ENCODE measurements around the gene CD300H.
"Not testable (repeated sequence)": the region's sequence is repeated elsewhere in the genome, so short reads cannot be mapped to it uniquely, and the experiment has no call there.

Gene CD300H

GRCh38 chr17:74584292-74585060 is 17.2 kb upstream of the CD300H start:
- no peak for DNase-seq

DNA sequence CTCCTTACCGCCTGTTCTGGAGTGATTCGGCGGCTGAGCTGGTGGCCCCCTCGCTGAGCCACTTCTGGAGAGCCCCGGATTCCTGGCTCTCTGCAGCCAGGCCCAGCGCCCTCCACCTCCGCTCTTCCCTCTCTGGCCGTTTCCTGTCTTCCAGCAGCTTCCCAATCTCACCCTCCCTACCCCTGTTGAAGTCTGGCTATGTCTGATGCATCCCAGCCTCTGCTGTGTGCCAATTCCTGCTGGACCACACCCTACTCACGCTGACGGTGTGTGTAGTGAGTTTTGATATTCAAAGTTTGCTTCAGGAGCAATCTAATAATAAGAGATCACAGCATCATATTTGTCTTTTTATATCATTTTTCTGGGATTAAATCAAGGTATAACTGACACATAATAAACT is 15.3 kb upstream of the CD300H start:
- no peak for DNase-seq

DNA sequence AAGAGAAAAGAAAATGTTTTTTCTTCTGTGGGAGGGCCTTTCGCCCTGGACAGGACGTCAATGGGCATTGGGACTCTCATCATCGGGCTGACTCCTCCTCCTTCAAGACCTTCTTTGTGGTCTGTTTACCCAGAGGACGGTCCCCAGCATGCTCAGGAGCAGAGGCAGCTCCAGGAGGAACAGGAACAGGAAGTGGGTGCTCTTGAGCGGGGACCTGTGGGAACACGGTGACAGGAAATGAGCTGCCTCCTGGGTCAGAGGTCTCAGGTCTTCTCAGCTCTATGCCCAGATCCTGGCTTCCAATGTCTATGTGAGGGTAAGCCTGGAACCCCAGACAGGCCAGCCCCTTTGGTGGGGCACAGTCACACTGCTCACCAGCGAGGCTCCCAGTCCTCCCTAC is 12.6 kb upstream of the CD300H start:
- no peak for DNase-seq

GRCh38 chr17:74578979-74579378 is 11.7 kb upstream of the CD300H start:
- no peak for DNase-seq

GRCh38 chr17:74574489-74575142 is 7.3 kb upstream of the CD300H start:
- no peak for DNase-seq

DNA sequence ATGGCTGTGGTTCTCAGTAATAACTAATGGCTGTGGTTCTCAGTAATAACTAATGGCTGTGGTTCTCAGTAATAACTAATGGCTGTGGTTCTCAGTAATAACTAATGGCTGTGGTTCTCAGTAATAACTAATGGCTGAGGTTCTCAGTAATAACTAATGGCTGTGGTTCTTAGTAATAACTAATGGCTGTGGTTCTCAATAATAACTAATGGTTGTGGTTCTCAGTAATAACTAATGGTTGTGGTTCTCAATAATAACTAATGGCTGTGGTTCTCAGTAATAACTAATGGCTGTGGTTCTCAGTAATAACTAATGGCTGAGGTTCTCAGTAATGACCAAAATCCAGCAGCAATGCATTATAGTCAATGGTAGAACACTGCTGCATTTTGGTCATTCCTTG is 6.3 kb upstream of the CD300H start:
- not testable (repeated sequence) for DNase-seq

- no peak for DNase-seq
These were observed 5.9 kb upstream of the CD300H start for GRCh38 chr17:74573169-74573568.

DNA sequence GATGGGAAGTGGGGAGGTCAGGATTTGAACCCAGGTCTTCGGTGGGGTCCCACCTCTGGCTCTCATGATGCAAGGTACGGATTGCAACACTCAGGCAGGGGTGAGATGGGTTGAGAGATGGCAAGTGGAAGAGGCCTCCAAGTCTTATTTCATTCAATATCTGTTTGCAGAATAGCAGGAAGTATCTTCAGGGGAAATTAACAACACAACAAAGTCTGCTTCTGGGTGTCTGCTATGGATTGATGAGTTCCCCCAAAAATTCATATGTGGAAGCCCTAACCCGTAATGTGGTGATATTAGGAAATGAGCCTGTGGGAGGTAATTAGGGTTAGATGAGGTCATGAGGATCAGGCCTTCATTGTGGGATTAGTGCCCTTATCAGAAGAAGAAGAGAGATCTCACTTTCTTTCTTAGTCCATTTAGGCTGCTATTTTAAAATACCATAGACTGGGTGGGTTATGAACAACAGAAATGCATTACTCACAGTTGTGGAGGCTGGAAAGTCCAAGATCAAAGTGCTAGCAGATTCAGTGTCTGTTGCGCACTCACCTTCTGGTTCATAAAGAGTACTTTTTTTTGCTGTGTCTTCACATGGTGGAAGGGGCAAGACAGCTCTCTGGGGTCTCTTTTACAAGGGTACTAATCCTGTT is 4.4 kb upstream of the CD300H start:
- no peak for DNase-seq

GRCh38 chr17:74569020-74570003 is 2.0 kb upstream of the CD300H start:
- DNase-seq = peak; percentile 14 to 85

DNA sequence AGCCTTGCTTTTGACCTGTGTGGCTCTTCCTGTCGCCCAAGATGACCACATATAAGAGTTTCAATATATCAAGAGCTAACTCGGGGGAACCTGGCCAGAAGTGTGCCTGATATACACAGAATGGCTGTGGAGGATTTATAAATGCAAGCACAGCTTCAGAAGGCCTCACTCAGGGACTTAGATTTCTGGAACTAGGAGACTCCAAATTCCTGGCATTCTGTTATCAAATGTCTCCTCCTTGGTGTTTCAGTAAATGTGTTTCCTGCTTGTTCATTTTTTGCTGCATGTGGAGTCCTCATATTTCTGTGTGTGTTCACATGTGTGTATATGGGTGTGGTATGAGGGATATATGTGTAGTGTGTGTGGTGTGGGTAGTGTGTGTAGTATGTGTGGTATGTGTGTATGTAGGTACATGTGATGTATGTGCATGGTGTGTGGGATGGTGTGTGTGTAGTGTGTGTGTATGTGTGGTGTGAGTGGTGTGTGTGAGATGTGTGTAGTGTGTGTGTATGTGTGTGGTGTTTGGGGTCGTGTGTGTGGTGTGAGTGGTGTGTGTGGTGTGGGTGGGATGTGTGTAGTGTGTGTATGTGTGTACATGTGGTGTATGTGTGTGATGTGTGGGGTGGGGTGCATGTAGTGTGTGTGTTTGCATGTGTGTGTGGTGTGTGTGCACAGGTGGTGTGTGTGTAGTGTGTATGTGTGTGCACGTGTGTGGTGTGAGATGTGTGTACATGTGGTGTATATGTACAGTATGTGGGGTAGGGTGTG is 981 bp upstream of the CD300H start:
- DNase-seq = no peak

DNA sequence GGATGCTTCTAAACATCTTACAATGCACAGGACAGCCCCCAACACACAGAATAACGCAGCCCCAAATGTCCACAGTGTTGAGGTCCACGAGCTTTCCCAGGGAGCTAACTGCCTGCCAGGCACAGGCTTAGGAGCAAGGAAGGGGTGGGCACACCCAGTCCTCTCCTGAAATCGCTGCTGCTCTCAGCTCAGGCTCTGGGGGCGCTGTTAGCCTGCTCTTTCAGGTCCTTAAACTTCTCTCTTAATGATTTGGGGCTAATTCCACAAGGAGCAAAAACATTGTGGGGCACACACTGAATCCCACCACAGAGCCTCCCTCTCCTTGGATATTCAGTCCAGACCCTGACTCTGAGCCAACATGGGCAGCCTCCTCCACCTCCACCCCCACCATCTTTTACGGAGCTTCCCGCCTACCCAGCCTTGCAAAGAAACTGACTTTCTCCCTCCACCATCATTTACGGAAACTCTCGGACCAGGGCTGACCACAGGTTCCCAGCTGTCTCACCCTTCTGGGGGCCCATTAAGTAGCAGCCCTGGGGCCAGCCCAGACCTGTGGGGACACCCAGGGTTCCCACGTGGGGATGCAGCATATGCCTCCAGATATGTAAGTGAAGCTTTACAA is 1.1 kb downstream of the CD300H start:
- peak; percentile 27 to 50 for DNase-seq

- DNase-seq = no peak
These were observed 2.2 kb downstream of the CD300H start for GRCh38 chr17:74565126-74565525.

DNA sequence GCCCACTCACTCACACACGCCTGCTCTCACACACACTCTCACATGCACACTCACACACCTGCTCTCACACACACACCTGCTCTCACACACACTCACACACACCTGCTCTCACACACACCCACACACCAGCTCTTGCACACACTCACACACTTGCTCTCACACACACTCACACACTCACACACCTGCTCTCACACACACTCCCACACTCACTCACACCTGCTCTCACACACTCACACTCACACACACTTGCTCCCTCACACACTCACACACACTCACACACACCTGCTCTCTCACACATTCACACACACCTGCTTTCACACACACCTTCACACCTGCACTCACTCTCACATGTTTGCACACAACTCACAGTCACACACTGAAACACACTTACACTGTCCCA is 4.0 kb downstream of the CD300H start:
- DNase-seq = no peak

- DNase-seq = no peak
These were observed 5.7 kb downstream of the CD300H start for GRCh38 chr17:74561586-74561985.

DNA sequence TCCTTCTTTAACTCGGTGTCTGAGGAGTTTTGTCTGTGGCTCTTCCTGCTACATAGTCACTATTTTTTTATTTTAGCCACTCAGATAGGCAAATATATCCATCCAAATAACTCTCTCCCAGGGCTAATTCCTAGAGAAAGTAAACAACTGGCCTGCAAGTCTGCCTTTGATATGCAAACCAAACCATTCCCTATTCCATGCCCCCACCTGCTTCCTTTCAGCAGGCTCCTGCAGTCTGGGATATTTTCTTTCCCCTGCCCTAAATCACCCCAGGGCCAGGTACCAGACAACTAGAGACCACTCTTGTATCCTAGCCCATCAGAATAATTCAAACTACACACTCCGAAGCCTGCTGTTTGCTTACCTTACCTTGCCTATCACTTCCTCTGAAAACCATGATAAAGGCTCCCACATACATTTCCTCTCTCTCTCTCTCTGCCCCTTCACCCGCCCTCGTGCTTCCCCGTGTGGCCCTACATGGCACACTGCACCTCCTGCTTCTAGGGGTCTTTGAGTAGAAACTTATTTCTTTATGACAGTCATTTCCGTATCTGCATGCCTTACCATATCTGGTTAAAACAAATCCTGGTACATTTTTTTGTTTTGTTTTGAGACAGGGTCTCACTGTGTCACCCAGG is 8.3 kb downstream of the CD300H start:
- no peak for DNase-seq

GRCh38 chr17:74558402-74558801 is 8.9 kb downstream of the CD300H start:
- not testable (repeated sequence) for DNase-seq

- DNase-seq = no peak
These were observed 11.8 kb downstream of the CD300H start for GRCh38 chr17:74555427-74555940.

- no peak for DNase-seq
These were observed 12.4 kb downstream of the CD300H start for GRCh38 chr17:74554909-74555308.

GRCh38 chr17:74552037-74552436 is 15.3 kb downstream of the CD300H start:
- DNase-seq = no peak

DNA sequence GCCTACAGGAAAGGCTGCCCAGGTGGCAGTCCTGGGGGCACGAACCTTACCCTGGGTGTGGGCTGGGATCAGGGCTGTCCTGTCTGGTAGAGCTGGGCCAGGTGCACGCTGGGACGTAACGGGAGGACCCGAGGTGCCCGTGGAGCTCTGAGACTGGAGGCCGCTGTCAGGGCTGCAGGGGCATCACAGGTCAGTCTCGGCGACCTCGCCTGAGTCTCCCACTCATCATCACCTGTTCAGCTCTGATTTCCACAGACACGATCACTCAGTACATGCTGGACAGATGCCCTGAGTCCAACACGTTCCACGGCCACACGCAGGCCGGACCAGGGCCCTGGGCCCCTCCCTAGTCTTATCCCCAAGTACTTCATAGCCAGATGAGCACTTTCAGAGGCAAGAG is 16.7 kb downstream of the CD300H start:
- no peak for DNase-seq

DNA sequence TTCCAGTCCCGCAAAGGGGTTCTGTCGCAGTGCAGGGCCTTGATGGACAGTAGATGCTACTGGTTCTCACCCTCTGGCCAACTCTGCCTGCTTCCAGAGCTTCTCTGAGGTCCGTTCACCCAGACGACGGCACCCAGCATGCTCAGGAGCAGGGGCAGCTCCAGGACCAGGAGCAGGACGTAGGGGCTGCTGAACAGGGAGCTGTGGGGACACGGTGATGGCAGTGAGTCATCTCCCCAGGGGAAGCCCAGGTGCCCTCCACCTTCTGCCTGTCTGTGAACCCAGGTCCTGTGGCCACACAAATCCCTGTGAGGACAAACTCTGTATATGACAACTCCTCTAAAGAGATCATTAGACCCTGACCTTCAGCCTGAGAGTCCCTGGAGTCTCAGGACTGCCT is 18.0 kb downstream of the CD300H start:
- no peak for DNase-seq
